GM19035 (cell line): Measurements from ENCODE around the gene HS3ST5.
"Not testable (repeated sequence)": the region's sequence is repeated elsewhere in the genome, so short reads cannot be mapped to it uniquely, and the experiment has no call there.

ENCODE experiments used
- ATAC-seq: cut with Tn5 transposase; IDR thresholded peaks from one replicate; pipeline ENCODE4 v1.9.1; 2021; ENCODE audit not compliant: unreplicated experiment

The HS3ST5 gene

GRCh38 chr6:114339706-114340105 lies 3.1 kb downstream of the HS3ST5 start:
- ATAC-seq, result no peak

GRCh38 chr6:114334237-114334636 lies 8.6 kb downstream of the HS3ST5 start:
- ATAC-seq, result peak; percentile 67

- ATAC-seq, result no peak
Measured at GRCh38 chr6:114327074-114327473, 15.7 kb downstream of the HS3ST5 start.

GRCh38 chr6:114323784-114324183 lies 19.0 kb downstream of the HS3ST5 start:
- ATAC-seq, result no peak

- no peak for ATAC-seq
Measured at GRCh38 chr6:114319749-114320148, 23.1 kb downstream of the HS3ST5 start.

GRCh38 chr6:114315831-114316595 lies 26.8 kb downstream of the HS3ST5 start:
- no peak for ATAC-seq

- ATAC-seq, result not testable (repeated sequence)
Measured at GRCh38 chr6:114313816-114314215, 29.0 kb downstream of the HS3ST5 start.

- peak; percentile 87 for ATAC-seq
Measured at GRCh38 chr6:114312931-114313330, 29.9 kb downstream of the HS3ST5 start.

GRCh38 chr6:114310053-114310452 lies 32.8 kb downstream of the HS3ST5 start:
- no peak for ATAC-seq

- no peak for ATAC-seq
Measured at GRCh38 chr6:114304304-114304887, 38.4 kb downstream of the HS3ST5 start.

- ATAC-seq, result no peak
Measured at GRCh38 chr6:114301596-114302219, 41.1 kb downstream of the HS3ST5 start.

- ATAC-seq, result no peak
Measured at GRCh38 chr6:114297135-114297534, 45.7 kb downstream of the HS3ST5 start.

- ATAC-seq, result no peak
Measured at GRCh38 chr6:114292431-114292830, 50.4 kb downstream of the HS3ST5 start.

- ATAC-seq, result no peak
Measured at GRCh38 chr6:114291428-114291827, 51.4 kb downstream of the HS3ST5 start.

GRCh38 chr6:114290864-114291263 lies 52.0 kb downstream of the HS3ST5 start:
- ATAC-seq, result no peak

- ATAC-seq, result no peak
Measured at GRCh38 chr6:114288701-114289495, 53.9 kb downstream of the HS3ST5 start.

- ATAC-seq, result no peak
Measured at GRCh38 chr6:114287461-114287860, 55.4 kb downstream of the HS3ST5 start.

GRCh38 chr6:114286211-114286610 lies 56.6 kb downstream of the HS3ST5 start:
- no peak for ATAC-seq

- ATAC-seq, result no peak
Measured at GRCh38 chr6:114284281-114284680, 58.5 kb downstream of the HS3ST5 start.

GRCh38 chr6:114282292-114282691 lies 60.5 kb downstream of the HS3ST5 start:
- no peak for ATAC-seq

GRCh38 chr6:114281496-114281895 lies 61.3 kb downstream of the HS3ST5 start:
- no peak for ATAC-seq
